Activated CD4-positive, alpha-beta T cell treated with anti-CD3 and anti-CD28 coated beads, Interleukin-2, amount 50 U/mL, for 48 hours (primary cell): ENCODE data around the gene CST5.
"Not testable (repeated sequence)": the region's sequence is repeated elsewhere in the genome, so short reads cannot be mapped to it uniquely, and the experiment has no call there.

Source experiments
- DNase-seq, 2 experiments: peaks; one replicate each; pipeline ENCODE4 v3.0.0-alpha.2; 2020

Gene CST5

GRCh38 chr20:23887856-23888255 lies 8.3 kb upstream of the CST5 start:
- DNase-seq = no peak

- DNase-seq = no peak
Measured at GRCh38 chr20:23884771-23885162, 5.2 kb upstream of the CST5 start.

- DNase-seq = no peak
Measured at GRCh38 chr20:23884136-23884770, 4.7 kb upstream of the CST5 start.

GRCh38 chr20:23881371-23881770 lies 1.8 kb upstream of the CST5 start:
- DNase-seq = no peak

- DNase-seq = no peak
Measured at GRCh38 chr20:23880417-23880816, 869 bp upstream of the CST5 start.

DNA sequence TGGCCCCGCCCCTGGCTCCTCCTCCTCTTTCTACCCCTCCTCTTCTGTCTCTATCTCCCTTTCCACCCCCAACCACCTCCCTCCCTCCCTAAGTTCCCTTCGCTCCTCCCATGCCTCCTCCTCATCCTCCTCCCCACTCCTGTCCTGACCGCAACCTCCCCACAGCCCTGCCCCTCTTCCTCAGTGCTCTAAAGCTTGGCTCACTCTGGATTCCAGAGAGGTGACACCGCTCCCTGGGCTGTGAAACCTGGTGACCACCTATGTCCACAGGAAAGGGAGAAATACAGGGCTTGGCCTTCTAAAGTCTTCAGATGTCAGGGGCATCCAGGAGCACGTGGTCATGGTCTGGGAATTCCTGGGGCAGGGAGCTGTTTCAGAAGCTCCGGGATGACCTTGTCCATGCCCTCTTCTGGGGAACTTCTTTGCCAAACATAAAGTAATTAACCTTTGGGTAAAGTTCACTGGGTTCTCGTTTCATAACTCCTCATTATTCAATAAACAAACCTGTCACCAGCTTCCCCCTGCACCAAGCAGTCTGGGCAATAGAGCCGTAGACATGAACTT lies 345 bp upstream of the CST5 start:
- no peak for DNase-seq

- DNase-seq = no peak
Measured at GRCh38 chr20:23878787-23879186, 761 bp downstream of the CST5 start.

GRCh38 chr20:23878016-23878542 lies 1.5 kb downstream of the CST5 start:
- not testable (repeated sequence) for DNase-seq

- no peak for DNase-seq
Measured at GRCh38 chr20:23877524-23877923, 2.0 kb downstream of the CST5 start.

- no peak for DNase-seq
Measured at GRCh38 chr20:23875606-23876237, 3.8 kb downstream of the CST5 start.

GRCh38 chr20:23874747-23875146 lies 4.8 kb downstream of the CST5 start:
- no peak for DNase-seq

DNA sequence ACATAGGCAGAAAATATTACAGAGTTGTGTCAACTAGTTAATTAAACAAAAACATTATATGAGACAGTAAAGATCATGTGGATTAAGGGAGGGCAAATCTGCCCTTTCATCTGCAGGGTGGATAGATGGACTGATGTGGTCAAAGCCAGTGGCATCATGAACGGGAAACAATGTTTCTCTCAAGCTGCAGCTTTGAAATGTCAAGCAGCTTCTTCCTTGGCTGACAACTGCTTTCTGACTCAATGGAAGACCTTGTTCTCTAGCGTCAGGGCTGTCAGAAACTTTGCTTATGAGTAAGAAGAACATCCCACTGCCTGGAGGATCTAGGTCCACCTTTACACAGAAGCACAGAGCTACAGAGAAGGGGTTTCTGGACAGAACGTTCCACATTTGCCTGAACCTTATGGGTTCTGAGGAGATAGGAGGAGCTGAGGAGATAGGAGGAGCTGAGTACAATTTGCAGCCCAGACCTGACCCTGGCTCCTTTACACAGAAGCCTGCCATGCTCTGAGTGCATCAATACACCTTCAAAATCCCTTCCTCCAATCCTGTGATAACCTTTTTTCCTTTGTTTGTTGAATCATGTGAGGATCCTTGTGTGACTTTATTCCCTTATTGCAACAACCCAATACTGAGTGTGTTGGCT lies 6.1 kb downstream of the CST5 start:
- DNase-seq = no peak

DNA sequence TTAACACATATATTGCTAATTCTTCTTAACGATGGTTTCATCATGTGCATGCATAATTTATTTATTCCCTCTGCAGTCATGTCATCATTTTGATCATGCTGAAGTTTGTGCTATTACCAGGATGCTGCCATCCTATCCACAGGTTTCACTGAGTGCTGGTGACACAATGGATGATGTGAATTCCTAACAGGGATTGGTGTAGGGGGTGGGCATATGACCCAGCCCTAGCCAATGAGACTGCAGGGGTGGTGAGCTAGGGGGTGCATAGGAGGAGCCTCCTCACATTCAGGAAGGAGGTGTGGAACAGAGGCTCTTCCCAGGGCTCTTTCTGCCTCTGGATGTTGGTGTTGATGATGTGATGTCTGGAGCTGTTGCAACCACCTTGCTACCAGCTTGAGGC lies 7.5 kb downstream of the CST5 start:
- no peak for DNase-seq

DNA sequence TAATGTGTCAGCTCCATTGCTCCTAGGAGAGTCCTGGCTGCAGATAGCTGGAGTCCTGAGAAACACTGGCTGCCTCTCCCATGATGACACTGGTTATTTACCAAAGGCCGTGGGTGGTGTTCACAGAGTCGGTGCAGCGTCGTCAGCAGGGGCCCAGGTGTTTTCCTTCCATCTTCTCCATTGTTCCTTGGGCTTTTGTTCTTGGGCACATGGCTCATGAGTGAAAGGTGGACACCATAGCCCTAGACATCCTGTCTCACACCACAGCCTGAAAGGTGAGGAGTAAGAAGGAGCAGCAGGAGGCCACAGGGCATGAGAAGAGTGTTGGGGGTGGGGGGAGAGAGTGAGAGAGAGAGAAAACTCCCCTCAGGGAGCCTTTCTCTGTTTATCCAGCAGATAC lies 9.1 kb downstream of the CST5 start:
- no peak for DNase-seq

- no peak for DNase-seq
Measured at GRCh38 chr20:23869520-23869919, 10.0 kb downstream of the CST5 start.

DNA sequence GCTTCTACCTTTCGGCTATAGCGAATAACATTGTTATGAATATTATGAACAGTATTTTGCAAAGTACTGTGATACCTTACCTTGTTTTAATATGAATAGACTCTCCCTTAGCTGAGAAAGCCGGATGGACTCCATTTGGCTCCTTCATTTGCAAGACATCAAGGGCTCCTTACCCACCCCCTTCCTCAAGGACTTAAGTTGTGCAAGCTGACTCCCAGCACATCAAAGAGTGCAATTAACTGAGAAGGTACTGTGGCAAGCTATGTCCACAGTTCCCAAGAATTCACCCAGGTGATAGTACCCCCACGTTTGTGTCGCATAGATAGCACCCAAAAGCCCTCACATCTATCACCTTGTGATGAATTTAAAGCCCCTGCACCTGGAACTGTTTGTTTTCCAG lies 11.2 kb downstream of the CST5 start:
- no peak for DNase-seq

DNA sequence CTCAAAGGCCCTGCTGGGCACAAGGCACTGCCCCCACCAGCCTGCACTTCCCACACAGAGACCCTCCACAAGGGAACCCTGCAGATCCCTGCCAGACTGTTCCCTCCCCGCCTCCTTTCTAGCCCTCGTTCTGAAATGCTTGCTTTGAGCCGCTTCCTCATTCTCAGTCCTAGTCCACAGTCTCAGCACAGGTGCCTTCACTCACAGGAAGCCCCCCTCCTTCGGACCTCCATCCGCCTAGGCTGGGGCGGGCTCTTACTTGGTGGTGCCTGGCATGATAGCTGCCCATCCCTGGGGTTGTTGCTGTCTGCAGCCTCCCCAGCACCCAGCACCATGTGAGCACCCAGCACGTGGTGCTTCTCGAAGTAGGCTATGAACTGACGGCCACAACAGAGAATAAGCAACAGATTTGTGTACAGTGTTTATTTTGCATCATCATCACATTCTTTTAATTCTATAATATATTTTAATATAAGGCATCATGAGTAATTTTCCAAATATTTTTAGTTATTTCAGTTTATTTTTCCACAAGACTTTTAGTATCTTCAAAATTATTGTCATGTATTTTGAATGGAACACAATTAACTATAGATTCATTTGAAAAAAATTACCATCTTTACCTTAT lies 12.3 kb downstream of the CST5 start:
- DNase-seq = no peak

- not testable (repeated sequence) for DNase-seq
Measured at GRCh38 chr20:23860771-23861170, 18.8 kb downstream of the CST5 start.

GRCh38 chr20:23857962-23858595 lies 21.5 kb downstream of the CST5 start:
- no peak for DNase-seq

GRCh38 chr20:23856736-23857135 lies 22.8 kb downstream of the CST5 start:
- DNase-seq = no peak

GRCh38 chr20:23856226-23856625 lies 23.3 kb downstream of the CST5 start:
- no peak for DNase-seq

DNA sequence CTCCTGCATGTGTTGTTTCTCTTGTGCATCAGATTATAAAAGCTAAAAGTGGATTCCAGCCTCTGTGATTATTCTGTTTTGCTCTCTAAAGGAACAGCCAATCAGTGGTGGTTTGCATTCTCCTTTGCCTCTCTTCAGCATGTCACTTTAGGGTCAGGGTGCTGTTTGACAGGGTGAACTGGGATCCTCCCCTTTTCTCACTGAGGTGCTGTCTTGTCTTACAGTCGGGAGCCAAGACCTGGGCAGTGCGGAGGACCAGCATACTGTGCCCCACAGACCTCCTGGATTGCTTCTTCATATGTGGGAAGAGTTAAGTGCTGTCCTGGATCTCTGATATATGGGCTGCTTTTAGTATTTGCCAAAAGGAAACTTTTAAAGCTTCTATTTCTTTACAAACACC lies 37.9 kb downstream of the CST5 start:
- DNase-seq = no peak

- DNase-seq = no peak
Measured at GRCh38 chr20:23835716-23836115, 43.8 kb downstream of the CST5 start.
